Motor neuron (in vitro differentiated cells): ENCODE data around the gene FAR2. TPM values are rescaled to one million over a fixed set of nuclear protein-coding genes. Genes with fewer than 3 reads are reported as not detected.
"Not testable (repeated sequence)": the region's sequence is repeated elsewhere in the genome, so short reads cannot be mapped to it uniquely, and the experiment has no call there.

Experiments
- ATAC-seq, 8 experiments: fragments of 200-7000 bp; cut with Tn5 transposase; replicated peaks in 6 of 8; 2 replicates each; pipeline ENCODE4 v1.8.0; 2021; ENCODE audit warnings: mild to moderate bottlenecking in 8 of 8, moderate library complexity in 8 of 8
- H3K27ac ChIP-seq, 2 donors: fragments of 250-450 bp; sonication (Bioruptor Pico); 2 replicates each; pipeline ENCODE4 v1.9.0; 2021; ENCODE audit warnings: antibody characterized with exemption in 2 of 2, mild to moderate bottlenecking in 2 of 2, moderate library complexity in 1 of 2
- H3K4me1 ChIP-seq, 2 donors: fragments of 250-450 bp; sonication (Bioruptor Pico); replicated peaks in 1 of 2; 2 replicates each; pipeline ENCODE4 v1.6.1; 2021; ENCODE audit warnings: antibody characterized with exemption in 2 of 2, mild to moderate bottlenecking in 2 of 2, moderate library complexity in 1 of 2
- H3K4me3 ChIP-seq, 5 donors: fragments of 250-450 bp; sonication (Bioruptor Pico); 2 replicates each; pipeline ENCODE4 v1.9.0; 2021; ENCODE audit warnings: antibody characterized with exemption in 5 of 5, mild to moderate bottlenecking in 5 of 5, moderate library complexity in 4 of 5
- WGBS, 10 experiments: fragments of 450-650 bp; shearing (Covaris generic); methylation state at CpG; one replicate each; pipeline ENCODE4 v1.0.0; 2022; 5-methylcytosine and 5-hydroxymethylcytosine counted together
- in situ Hi-C, 9 experiments: fragments of 400-800 bp; cut with MboI; loops; one replicate each; pipeline ENCODE4 v1.15.0; 2021; ENCODE audit warnings: low sequenced_read_pairs in 9 of 9, low pct_unique_long_range_greater_than_20kb in 2 of 9; ENCODE audit not compliant: unreplicated experiment in 9 of 9
- total RNA-seq, 8 experiments: library from RNA; unstranded; fragments of 300-600 nt; gene quantifications; 2 replicates each; pipeline versions ENCODE4 v1.2.3 to v1.2.4, GENCODE V29; 2022

The FAR2 gene
- total RNA-seq, 8 experiments from 2014 or later: 3.6 to 186 (median 5.7) TPM

DNA sequence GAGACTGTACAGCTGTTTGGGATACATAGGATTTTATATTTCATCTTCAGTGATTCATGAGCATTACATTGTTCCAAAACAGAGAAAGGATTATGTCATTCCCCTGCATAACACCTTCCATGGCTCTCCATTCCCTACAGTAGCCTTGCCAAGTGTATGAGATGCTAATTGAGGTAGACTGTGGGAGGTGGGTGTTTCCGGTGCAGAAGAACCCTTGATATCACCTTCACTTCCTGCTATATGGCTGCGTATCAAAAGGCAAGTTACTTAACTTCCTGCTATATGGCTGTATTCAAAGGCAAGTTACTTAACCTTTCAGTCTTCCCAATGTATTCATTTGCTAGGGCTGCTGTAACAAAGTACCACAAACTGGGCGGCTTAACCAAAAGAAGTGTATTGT lies 11.2 kb downstream of the FAR2 start:
- no peak for ATAC-seq
- no peak overlapping the region for H3K27ac ChIP-seq
- 83 to 100% (median 97%) methylated on average over 1 to 3 of the region's 3 CpGs; no CpG with 5 or more reads in 4 of the 10 experiments for WGBS, 10 experiments

DNA sequence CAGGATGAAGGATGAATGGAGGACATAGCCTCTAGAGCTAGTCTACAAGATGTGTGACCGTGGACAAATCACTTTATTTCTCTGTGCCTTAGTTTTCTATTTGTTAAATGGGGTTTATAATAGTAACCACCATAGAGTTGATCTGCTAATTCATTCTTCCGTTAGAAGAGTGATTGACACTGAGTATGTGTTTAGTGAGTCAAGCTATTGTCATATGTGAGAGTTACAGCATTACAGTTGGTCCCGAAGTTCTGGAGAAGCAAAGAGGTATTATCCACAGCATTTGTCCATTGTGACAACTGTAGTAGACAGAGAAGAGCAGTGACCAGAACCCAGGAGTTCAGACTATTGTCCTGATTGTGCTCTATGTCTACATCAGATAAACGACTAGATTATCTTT lies 14.1 kb downstream of the FAR2 start:
- in situ Hi-C loops: no loop called here
- H3K4me1 ChIP-seq: no peaks in the 10 kb centered on the region
- H3K27ac ChIP-seq: no peak overlapping the region
- 43 to 100% (median 87%) methylated on average over 1 to 3 of the region's 4 CpGs for WGBS, 10 experiments
- ATAC-seq: no peak
- H3K4me3 ChIP-seq: no peak overlapping the region

More for the DNA sequence above, 11.2 kb downstream of the FAR2 start:
- in situ Hi-C loops: no loop called here
- Histone ChIP-seq H3K4me3 (no peak overlapping the region), H3K4me1 (no peaks in the 10 kb centered on the region)

DNA sequence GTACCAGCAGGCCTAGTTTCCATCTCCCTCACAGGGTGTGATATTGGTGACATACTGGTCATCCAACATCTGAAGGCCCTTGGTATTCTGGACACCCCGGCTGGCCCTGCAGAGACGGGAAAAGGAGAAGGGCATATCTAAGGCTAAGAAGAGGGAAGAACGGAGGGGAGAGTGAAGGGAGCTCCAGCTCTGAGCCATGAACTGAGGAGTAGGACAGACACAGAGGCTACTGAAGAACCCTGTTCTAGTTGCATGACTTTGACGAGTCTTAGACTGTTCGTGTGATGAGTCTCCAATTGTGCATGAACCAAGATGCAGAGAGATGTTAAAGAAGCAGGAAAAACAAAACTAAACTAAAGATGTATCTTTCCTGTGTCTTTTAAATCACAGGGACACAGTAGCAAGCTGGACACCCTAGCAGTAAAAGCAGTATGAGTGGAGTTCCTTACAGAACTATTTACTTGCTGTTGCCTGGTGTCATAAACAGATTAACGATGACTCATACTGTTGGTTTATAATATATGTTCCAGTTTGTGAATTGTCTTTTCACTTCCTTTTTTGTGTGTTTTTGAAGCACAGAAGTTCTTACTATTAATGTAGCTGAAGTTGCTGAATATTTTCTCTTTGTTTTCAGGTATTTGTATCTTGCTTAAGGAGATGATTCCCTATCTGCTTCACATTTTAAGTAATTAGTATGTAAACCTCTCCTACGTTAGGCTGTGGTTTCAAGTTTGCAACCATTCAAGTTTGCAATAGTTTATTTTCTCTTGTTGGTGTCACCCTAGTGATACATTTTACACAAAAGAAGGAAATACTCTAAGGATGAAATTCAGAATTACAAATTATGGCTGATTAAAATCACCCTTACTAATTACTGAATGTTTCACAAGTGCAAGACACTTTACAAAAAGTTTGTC lies 15.7 kb downstream of the FAR2 start:
- peak in 4 of 8 experiments; percentile 63 to 99 (median 93) for ATAC-seq
- Histone ChIP-seq H3K4me1 (no peaks in the 10 kb centered on the region), H3K4me3 (no peak overlapping the region), H3K27ac (no peak overlapping the region)
- 10 to 96% (median 82%) methylated on average over 2 to 6 of the region's 7 CpGs; no CpG with 5 or more reads in 1 of the 10 experiments for WGBS, 10 experiments
- in situ Hi-C loops: no loop called here

DNA sequence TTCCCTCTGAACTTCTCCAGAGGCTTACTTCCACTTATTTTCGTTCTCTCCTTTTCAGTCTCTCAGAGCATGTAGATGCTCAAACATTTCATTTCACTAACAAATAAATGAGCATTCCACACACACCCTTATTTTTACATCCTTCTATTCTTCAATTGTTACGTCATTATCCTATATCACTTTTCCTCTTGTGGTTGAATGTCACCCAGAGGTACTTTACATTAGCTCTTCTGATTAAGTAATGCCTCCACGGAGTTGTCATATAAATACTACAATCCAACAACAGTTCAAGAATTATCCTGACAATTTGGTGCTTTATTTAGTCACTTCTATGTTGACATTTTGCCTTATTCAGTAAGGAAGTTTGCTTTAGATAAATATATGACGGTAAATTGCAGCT lies 18.4 kb downstream of the FAR2 start:
- Histone ChIP-seq H3K4me3 (no peak overlapping the region), H3K27ac (no peak overlapping the region), H3K4me1 (no peaks in the 10 kb centered on the region)
- ATAC-seq: no peak
- 42 to 100% (median 80%) methylated on average over 2 to 4 of the region's 4 CpGs for WGBS, 10 experiments
- in situ Hi-C loops: no loop called here

DNA sequence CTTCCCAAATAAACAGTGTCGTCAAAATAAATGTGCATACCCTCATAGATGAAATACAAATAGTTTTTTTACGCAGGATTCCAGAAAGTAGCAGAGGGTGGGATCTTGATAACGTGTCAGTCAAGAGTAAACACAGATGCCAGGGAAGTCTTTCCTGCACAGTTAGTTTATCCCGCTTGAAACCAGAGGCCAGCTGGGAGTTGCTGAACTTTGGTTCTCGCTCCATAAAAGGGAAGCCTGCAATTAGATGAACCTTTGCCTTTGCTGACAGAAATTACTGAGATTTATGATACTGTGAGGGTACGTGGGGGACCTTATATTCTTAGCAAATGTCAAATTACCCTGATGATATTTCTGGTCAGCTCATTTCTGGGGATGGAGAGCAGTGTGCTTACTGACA lies 18.9 kb downstream of the FAR2 start:
- 37 to 100% (median 79%) methylated on average over 1 to 6 of the region's 6 CpGs; no CpG with 5 or more reads in 1 of the 10 experiments for WGBS, 10 experiments
- ATAC-seq: peak in 1 of 8 experiments; percentile 40
- Histone ChIP-seq H3K4me3 (no peak overlapping the region), H3K4me1 (no peaks in the 10 kb centered on the region), H3K27ac (no peak overlapping the region)
- in situ Hi-C loops: no loop called here

DNA sequence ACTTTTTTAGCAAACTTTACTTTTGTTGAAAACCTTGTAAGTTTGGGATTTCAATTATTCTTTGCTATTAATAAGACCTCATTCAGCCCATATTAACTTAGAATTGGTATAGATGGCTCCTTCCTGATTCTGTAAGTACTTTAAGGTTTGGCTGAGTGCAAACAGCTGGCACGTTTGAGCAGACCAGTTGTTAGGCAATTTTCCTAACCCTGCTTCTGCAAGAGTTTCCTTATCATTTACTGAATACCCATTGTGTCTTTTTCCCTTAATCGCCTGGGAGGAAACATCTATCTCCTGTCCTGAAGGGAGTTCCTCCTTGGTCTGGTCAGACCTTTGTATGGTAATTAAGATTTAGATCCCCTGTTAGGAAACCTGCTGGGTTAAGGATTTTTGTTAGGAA lies 20.9 kb downstream of the FAR2 start:
- ATAC-seq, H3K4me3 ChIP-seq, in situ Hi-C loops, H3K4me1 ChIP-seq, H3K27ac ChIP-seq: not testable (repeated sequence)
- WGBS, 10 experiments: 20 to 100% (median 60%) methylated on average over 1 to 2 of the region's 2 CpGs; no CpG with 5 or more reads in 3 of the 10 experiments

DNA sequence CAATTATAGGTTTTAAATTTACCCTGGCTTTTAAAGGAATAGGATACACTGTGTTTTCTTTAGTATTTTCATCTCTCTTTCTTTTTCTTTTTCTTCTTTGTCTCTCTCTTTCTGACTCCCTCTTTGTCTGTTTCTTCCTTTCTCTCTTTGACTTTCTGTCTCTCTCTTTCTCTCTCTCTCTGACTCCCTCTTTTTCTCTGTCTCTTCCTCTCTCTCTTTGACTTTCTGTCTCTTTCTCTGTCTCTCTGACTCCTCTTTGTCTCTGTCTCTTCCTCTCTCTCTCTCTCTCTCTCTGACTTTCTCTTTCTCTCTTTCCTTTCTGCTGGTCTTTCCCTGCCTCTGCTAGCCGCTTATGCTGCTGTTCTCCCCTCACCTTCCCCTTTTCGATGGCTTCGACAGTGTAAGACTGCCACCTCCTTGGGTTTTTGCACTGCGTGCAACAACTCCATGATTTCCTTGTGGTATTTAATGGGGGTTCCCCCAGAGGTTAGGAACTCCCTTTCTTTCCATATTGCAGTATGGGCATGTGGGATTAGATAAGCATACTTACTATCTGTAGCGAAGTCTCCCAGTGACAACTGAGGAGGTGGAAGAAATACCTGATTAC lies 21.5 kb downstream of the FAR2 start:
- in situ Hi-C loops, H3K4me3 ChIP-seq, H3K4me1 ChIP-seq, H3K27ac ChIP-seq, ATAC-seq: not testable (repeated sequence)
- WGBS, 10 experiments: 57 to 100% (median 91%) methylated on average over 1 to 5 of the region's 5 CpGs; no CpG with 5 or more reads in 1 of the 10 experiments

DNA sequence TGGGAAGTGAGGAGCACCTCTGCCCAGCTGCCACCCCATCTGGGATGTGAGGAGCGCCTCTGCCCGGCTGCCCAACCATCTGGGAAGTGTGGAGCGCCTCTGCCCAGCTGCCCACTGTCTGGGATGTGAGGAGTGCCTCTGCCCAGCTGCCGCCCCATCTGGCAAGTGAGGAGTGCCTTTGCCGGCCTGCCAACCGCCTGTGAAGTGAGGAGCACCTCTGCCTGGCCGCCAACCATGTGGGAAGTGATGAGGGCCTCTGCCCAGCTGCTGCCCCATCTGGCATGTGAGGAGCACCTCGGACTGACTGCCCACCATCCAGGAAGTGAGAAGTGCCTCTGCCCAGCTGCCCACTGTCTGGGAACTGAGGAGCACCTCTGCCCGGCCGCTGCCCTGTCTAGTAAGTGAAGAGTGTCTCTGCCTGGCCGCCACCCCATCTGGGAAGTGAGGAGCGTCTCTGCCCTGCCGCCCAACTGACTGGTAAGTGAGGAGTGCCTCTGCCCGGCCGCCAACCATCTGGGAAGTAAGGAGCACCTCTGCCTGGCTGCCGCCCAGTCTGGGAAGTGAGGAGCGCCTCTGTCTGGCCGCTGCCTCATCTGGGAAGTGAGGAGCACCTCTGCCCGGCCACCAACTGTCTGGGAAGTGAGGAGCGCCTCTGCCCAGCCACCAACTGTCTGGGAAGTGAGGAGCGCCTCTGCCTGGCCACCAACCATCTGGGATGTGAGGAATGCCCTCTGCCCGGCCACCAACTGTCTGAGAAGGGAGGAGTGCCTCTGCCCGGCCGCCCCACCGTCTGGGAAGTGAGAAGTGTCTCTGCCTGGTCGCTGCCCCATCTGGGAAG lies 22.6 kb downstream of the FAR2 start:
- Histone ChIP-seq H3K4me1 (no peaks in the 10 kb centered on the region), H3K27ac (no peak overlapping the region), H3K4me3 (no peak overlapping the region)
- in situ Hi-C loops: no loop called here
- ATAC-seq: no peak
- WGBS, 10 experiments: 60 to 100% (median 80%) methylated on average over 1 to 5 of the region's 26 CpGs; no CpG with 5 or more reads in 5 of the 10 experiments

DNA sequence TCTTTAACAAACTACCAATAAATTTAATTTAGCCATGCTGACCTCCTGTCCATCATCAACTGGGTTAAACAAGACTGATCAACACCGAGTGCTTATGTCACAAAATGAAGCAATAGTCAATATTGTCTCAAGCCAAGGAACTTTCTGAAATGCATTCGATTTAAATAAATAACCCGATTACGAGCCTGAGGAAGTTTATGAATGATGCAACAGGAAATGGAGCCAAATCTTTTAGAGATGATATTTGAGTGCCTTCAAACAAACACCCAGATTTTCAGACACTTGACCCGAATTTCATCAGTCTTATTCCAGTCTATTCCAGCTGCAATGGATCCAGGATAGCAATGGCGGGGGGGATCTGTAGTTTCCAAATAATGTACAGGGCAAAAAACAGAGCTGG lies 27.9 kb downstream of the FAR2 start:
- ATAC-seq: no peak
- in situ Hi-C loops: no loop called here

DNA sequence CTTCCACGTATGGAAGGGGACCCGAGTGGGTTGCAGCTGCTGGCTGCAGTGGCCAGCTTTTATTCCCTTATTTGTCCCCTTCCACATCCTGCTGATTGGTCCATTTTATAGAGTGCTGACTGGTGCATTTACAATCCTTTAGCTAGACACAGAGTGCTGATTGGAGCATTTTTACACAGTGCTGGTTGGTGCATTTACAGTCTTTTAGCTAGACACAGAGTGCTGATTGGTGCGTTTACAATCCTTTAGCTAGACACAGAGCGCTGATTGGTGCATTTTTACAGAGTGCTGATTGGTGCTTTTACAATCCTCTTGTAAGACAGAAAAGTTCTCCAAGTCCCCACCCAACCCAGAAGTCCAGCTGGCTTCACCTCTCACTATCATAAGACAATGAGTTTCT lies 33.2 kb downstream of the FAR2 start:
- H3K4me3 ChIP-seq, ATAC-seq, H3K27ac ChIP-seq, in situ Hi-C loops, H3K4me1 ChIP-seq: not testable (repeated sequence)
- WGBS, 10 experiments: 80 to 100% (median 100%) methylated on average over 1 to 2 of the region's 4 CpGs; no CpG with 5 or more reads in 5 of the 10 experiments

More for the DNA sequence above, 27.9 kb downstream of the FAR2 start:
- WGBS, 10 experiments: 44 to 92% (median 75%) methylated on average over 1 to 6 of the region's 6 CpGs; no CpG with 5 or more reads in 1 of the 10 experiments
- Histone ChIP-seq H3K4me3 (no peak overlapping the region), H3K4me1 (no peaks in the 10 kb centered on the region), H3K27ac (no peak overlapping the region)

DNA sequence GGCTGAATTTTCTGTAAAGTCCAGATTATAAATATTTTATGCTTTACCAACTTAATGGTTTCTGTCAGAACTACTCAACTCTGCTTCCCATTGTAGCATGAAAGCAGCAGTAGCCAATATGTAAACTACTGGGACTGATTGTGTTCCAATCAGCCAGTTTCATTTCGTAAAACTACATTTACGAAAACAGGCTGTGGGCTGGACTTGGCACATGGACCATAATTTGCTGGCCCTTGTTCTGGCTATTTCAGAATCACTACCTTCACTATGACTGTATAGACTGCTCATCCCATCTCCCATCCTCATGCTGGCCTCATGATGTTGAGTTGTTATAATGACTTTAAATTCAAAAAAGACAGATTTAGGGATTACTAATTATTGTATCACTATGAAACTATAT lies 38.7 kb downstream of the FAR2 start:
- Histone ChIP-seq H3K27ac (no peak overlapping the region), H3K4me1 (no peaks in the 10 kb centered on the region), H3K4me3 (no peak overlapping the region)
- in situ Hi-C loops: no loop called here
- ATAC-seq: no peak
- 39 to 100% (median 82%) methylated on average over 1 to 2 of the region's 2 CpGs; no CpG with 5 or more reads in 3 of the 10 experiments for WGBS, 10 experiments

DNA sequence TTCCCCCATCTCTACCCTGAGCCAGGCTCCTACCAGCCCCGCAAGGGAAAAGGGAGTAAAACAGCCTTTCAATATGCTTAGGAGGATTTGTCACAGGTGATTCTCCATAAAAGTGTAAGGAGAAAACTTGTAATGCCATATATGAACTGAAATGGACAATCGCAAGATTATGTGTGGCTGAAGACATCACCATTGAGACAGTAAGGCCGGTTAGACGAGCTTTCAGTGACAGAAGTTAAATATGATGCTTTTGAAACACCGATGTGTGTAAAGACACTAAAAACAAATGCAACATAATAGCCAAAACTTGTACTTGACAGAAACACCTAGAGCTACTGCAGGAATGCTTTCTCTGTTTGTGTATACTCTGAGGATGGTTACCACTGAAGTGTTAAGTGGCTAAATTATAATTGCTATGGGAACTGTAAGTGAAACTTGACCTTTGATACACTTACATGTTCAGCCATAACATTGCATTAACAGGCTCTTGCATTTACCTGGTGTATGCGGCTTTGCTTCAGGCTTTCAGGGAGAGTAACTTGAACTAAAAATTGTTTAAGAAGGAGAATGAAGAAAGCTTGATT lies 42.3 kb downstream of the FAR2 start:
- Histone ChIP-seq H3K4me1 (no peaks in the 10 kb centered on the region), H3K27ac (no peak overlapping the region), H3K4me3 (no peak overlapping the region)
- WGBS, 10 experiments: 80 to 94% (median 88%) methylated on average over 1 to 6 of the region's 6 CpGs; no CpG with 5 or more reads in 1 of the 10 experiments
- in situ Hi-C loops: no loop called here
- no peak for ATAC-seq
